Endothelial cell of umbilical vein (primary cell): ENCODE results near the gene NR2F6. TPM values are rescaled to one million over a fixed set of nuclear protein-coding genes. Genes with fewer than 3 reads are reported as not detected.

Experiments
- BruUV-seq: library from RNA; stranded (reverse); fragments of 400-500 nt; replicated peaks from 2 replicates; lab custom pipeline; 2021; lab: Mats Ljungman, UMichigan
- CTCF ChIA-PET: fragments of 300-600, 350-600 bp; sonication (Branson Sonifier 250); formaldehyde crosslinking; loops from one replicate; lab custom pipeline; 2021; ENCODE audit warnings: antibody characterized with exemption, inconsistent platforms; lab: Charles Lee
- POLR2A ChIA-PET: fragments of 300-600, 350-600 bp; sonication (Branson Sonifier 250); formaldehyde crosslinking; loops from one replicate; lab custom pipeline; 2021; ENCODE audit warnings: antibody characterized with exemption, inconsistent platforms; lab: Charles Lee
- DNase-seq: peaks from one replicate; pipeline ENCODE4 v3.0.0-alpha.2; 2011; ENCODE audit warnings: low read depth, low spot score
- FAIRE-seq: peaks from 2 replicates; lab custom pipeline; 2011; peaks lifted over from hg19 to GRCh38; lab: Jason Lieb, UNC
- H2AFZ ChIP-seq: 2 replicates; pipeline ENCODE4 v1.6.0; 2012; ENCODE audit warnings: low read depth, low read length, control low read depth, inconsistent platforms
- H3K27ac ChIP-seq: 2 replicates; pipeline ENCODE4 v1.5.1; 2011; ENCODE audit warnings: low read depth, mild to moderate bottlenecking, control low read depth, low read length, moderate library complexity; ENCODE audit not compliant: insufficient read depth
- H3K27me3 ChIP-seq, 2 experiments: 2 replicates each; pipeline versions ENCODE4 v1.6.0 to v1.6.1; 2011; ENCODE audit warnings: low read length in 2 of 2, mixed read lengths in 1 of 2; ENCODE audit not compliant: control insufficient read depth in 2 of 2, insufficient read depth in 2 of 2
- H3K36me3 ChIP-seq, 2 experiments: 2 replicates in 1 of 2; 3 replicates in 1 of 2; pipeline ENCODE4 v1.5.1; 2011; ENCODE audit warnings: low read length in 2 of 2, mild to moderate bottlenecking in 1 of 2, moderate library complexity in 1 of 2; ENCODE audit not compliant: control insufficient read depth in 2 of 2, insufficient read depth in 2 of 2; ENCODE audit errors: extremely low read depth in 1 of 2
- H3K4me1 ChIP-seq: 3 replicates; pipeline ENCODE4 v1.5.1; 2011; ENCODE audit warnings: mild to moderate bottlenecking, low read length; ENCODE audit not compliant: control insufficient read depth, insufficient read depth; ENCODE audit errors: extremely low read depth
- H3K4me2 ChIP-seq: 2 replicates; pipeline ENCODE4 v1.6.1; 2011; ENCODE audit warnings: low read length, control low read depth, mixed read lengths; ENCODE audit not compliant: insufficient read depth
- H3K4me3 ChIP-seq, 3 experiments: fragments of 200-600 bp in 1 of 3; sonication (generic), shearing (Covaris generic) in 1 of 3; replicated peaks in 1 of 3; 2 replicates each; pipeline ENCODE4 v1.5.1; 2011 to 2016; ENCODE audit warnings: control low read depth in 3 of 3, low read length in 3 of 3, mild to moderate bottlenecking in 2 of 3, inconsistent platforms in 1 of 3, low read depth in 1 of 3, moderate library complexity in 1 of 3; ENCODE audit not compliant: insufficient read depth in 1 of 3
- H3K79me2 ChIP-seq: 2 replicates; pipeline ENCODE4 v1.6.0; 2012; ENCODE audit warnings: low read length, inconsistent platforms; ENCODE audit not compliant: control insufficient read depth, insufficient read depth
- H3K9ac ChIP-seq: replicated peaks from 2 replicates; pipeline ENCODE3; 2011; ENCODE audit warnings: low read length, control low read depth; ENCODE audit not compliant: insufficient read depth; ENCODE audit errors: extremely low read depth
- H3K9me1 ChIP-seq: replicated peaks from 3 replicates; pipeline ENCODE4 v1.6.0; 2011; ENCODE audit warnings: mild to moderate bottlenecking, low read length; ENCODE audit not compliant: control insufficient read depth, insufficient read depth; ENCODE audit errors: extremely low read depth
- H3K9me3 ChIP-seq: replicated peaks from 2 replicates; pipeline ENCODE4 v1.5.1; 2012; ENCODE audit warnings: low read length, inconsistent platforms; ENCODE audit not compliant: control insufficient read depth, insufficient read depth
- H4K20me1 ChIP-seq: replicated peaks from 2 replicates; pipeline ENCODE3; 2011; ENCODE audit warnings: mild to moderate bottlenecking, low read length; ENCODE audit not compliant: control insufficient read depth, insufficient read depth; ENCODE audit errors: extremely low read depth
- CTCF ChIP-seq, 2 donors: IDR thresholded peaks; 1 replicate in 1 of 2; 2 replicates in 1 of 2; pipeline ENCODE4 v1.5.1; 2011; ENCODE audit warnings: low read length in 2 of 2, mild to moderate bottlenecking in 2 of 2, moderate library complexity in 2 of 2, control low read depth in 1 of 2, inconsistent platforms in 1 of 2, low read depth in 1 of 2; ENCODE audit not compliant: insufficient read depth in 1 of 2; ENCODE audit errors: extremely low read depth in 1 of 2
- EZH2 ChIP-seq: IDR thresholded peaks from 2 replicates; pipeline ENCODE4 v1.6.1; 2012; ENCODE audit warnings: borderline replicate concordance, low read depth, mild to moderate bottlenecking, moderate library complexity, low read length, inconsistent platforms; ENCODE audit not compliant: severe bottlenecking
- GATA2 ChIP-seq: IDR thresholded peaks from 2 replicates; pipeline ENCODE4 v1.7.0; 2011; ENCODE audit warnings: low read depth, mild to moderate bottlenecking, moderate library complexity, mixed read lengths, low read length; ENCODE audit not compliant: insufficient read length, insufficient read depth
- MAX ChIP-seq: IDR thresholded peaks from 2 replicates; pipeline ENCODE4 v1.6.1; 2011; ENCODE audit not compliant: insufficient read depth, insufficient read length
- POLR2A ChIP-seq: IDR thresholded peaks from 2 replicates; pipeline ENCODE4 v1.6.1; 2012; ENCODE audit warnings: low read depth, mild to moderate bottlenecking, control low read depth, low read length
- POLR2AphosphoS5 ChIP-seq: IDR thresholded peaks from 2 replicates; pipeline ENCODE4 v1.6.1; 2012; ENCODE audit warnings: low read depth, mild to moderate bottlenecking, control low read depth, low read length, moderate library complexity; ENCODE audit not compliant: insufficient read depth
- dilution Hi-C: fragments of 300-500 bp; cut with MboI; formaldehyde crosslinking; loops from one replicate; pipeline ENCODE4 v1.15.0; 2019; ENCODE audit warnings: low sequenced_read_pairs; ENCODE audit not compliant: extremely low pct_ligation_motif_present
- intact Hi-C: fragments of 100-400 bp; cut with micrococcal nuclease; formaldehyde crosslinking; loops from one replicate; pipeline ENCODE4 v1.10.0; 2022
- polyA plus RNA-seq, 4 experiments: library from polyadenylated mRNA; depleted of rRNA in 3 of 4; stranded (reverse) in 3 of 4; unstranded in 1 of 4; fragments of >200 nt; gene quantifications; 2 replicates each; pipeline versions ENCODE4 v1.2.1 to v1.2.3, GENCODE V29; 2011 to 2012; ENCODE audit warnings: missing spikeins in 1 of 4
- total RNA-seq: library from RNA; stranded (reverse); gene quantifications from 2 replicates; pipeline ENCODE4 v1.2.3, GENCODE V29; 2021

Gene NR2F6
- total and polyA plus RNA-seq, 2 donors (not counting 3 experiments of a cell fraction or from before 2014, with no cell fraction given) = 36.1 to 38.9 TPM

GRCh38 chr19:17229890-17230289, 15.8 kb downstream of the NR2F6 start:
- Histone ChIP-seq H2AFZ (no peak overlapping the region), H3K79me2 (peaks cover 12% of the 10 kb centered on the region), H4K20me1 (no peaks in the 10 kb centered on the region), H3K4me3 (no peak overlapping the region), H3K36me3 (peaks cover 0 to 11% of the 10 kb centered on the region in 2 experiments), H3K9ac (no peak overlapping the region), H3K27me3 (no peaks in the 10 kb centered on the region), H3K4me1 (peaks cover 6% of the 10 kb centered on the region), H3K4me2 (no peak overlapping the region), H3K9me3 (no peaks in the 10 kb centered on the region), H3K27ac (no peak overlapping the region), H3K9me1 (no peaks in the 10 kb centered on the region)
- CTCF ChIA-PET = no interaction called here
- FAIRE-seq = no peak
- dilution Hi-C loops = no loop called here
- POLR2A ChIA-PET = no interaction called here
- TF ChIP-seq POLR2A (peak; percentile 41), POLR2AphosphoS5 (no peak), CTCF (IDR thresholded peaks at IDR 0.05; ENCODE audit: extremely low read depth in 1 of 2, insufficient read depth in 1 of 2, low read depth in 1 of 2, low read length in 2 of 2) (no peak), EZH2 (no peak), GATA2 (no peak)
- BruUV-seq = no TSS peak
- intact Hi-C loops = no loop called here
- no peak for DNase-seq

GRCh38 chr19:17227798-17228367, 17.8 kb downstream of the NR2F6 start:
- Histone ChIP-seq H3K36me3 (peaks cover 0 to 11% of the 10 kb centered on the region in 2 experiments), H3K9me3 (no peaks in the 10 kb centered on the region), H3K27ac (no peak overlapping the region), H4K20me1 (no peaks in the 10 kb centered on the region), H3K4me2 (no peak overlapping the region), H2AFZ (no peak overlapping the region), H3K4me1 (peaks cover 5% of the 10 kb centered on the region), H3K79me2 (no peaks in the 10 kb centered on the region), H3K9ac (no peak overlapping the region), H3K4me3 (no peak overlapping the region), H3K27me3 (no peaks in the 10 kb centered on the region), H3K9me1 (no peaks in the 10 kb centered on the region)
- intact Hi-C loops = loop anchor here (2.0 kb wide), 1 partner anchor 39 kb away; the partner anchor contains the start of gene BABAM1
- no peak for FAIRE-seq
- no peak for DNase-seq
- POLR2A ChIA-PET = no interaction called here
- dilution Hi-C loops = no loop called here
- no peak for TF ChIP-seq POLR2A
- TF ChIP-seq MAX = no peak
- CTCF ChIA-PET = interaction anchor here (0.9 kb wide), 1 partner anchor 33 kb away, joined by 3 read pairs; no protein-coding TSS in a partner anchor
- no TSS peak for BruUV-seq
